Measurements from ENCODE around the gene GCN1.

GRCh38 chr12:120169946-120170345 lies 24.6 kb downstream of the GCN1 start:
- TF ChIP-seq, protein P1, sequence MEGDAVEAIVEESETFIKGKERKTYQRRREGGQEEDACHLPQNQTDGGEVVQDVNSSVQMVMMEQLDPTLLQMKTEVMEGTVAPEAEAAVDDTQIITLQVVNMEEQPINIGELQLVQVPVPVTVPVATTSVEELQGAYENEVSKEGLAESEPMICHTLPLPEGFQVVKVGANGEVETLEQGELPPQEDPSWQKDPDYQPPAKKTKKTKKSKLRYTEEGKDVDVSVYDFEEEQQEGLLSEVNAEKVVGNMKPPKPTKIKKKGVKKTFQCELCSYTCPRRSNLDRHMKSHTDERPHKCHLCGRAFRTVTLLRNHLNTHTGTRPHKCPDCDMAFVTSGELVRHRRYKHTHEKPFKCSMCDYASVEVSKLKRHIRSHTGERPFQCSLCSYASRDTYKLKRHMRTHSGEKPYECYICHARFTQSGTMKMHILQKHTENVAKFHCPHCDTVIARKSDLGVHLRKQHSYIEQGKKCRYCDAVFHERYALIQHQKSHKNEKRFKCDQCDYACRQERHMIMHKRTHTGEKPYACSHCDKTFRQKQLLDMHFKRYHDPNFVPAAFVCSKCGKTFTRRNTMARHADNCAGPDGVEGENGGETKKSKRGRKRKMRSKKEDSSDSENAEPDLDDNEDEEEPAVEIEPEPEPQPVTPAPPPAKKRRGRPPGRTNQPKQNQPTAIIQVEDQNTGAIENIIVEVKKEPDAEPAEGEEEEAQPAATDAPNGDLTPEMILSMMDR (IDR thresholded peaks at IDR 0.05), result no peak
- TF ChIP-seq USF2 (CRISPR knock-in tag; IDR thresholded peaks at IDR 0.05) (no peak), TEAD4 (CRISPR knock-in tag; IDR thresholded peaks at IDR 0.05) (no peak)
